MM.1S (cell line): Measurements from ENCODE around the gene PSMA8.
"Not testable (repeated sequence)": the region's sequence is repeated elsewhere in the genome, so short reads cannot be mapped to it uniquely, and the experiment has no call there.

ENCODE experiments used
- DNase-seq: peaks from one replicate; pipeline ENCODE4 v3.0.0-alpha.2; 2015
- H2AFZ ChIP-seq: fragments of 300-600 bp; sonication (generic); 2 replicates; pipeline ENCODE4 v1.6.0; 2016; ENCODE audit warnings: antibody characterized with exemption, low read length
- H3F3A ChIP-seq: fragments of 300-600 bp; sonication (generic); 2 replicates; pipeline ENCODE4 v1.6.1; 2016; ENCODE audit warnings: mild to moderate bottlenecking, antibody characterized with exemption, low read length, moderate library complexity, mixed read lengths; ENCODE audit not compliant: insufficient read depth
- H3K27ac ChIP-seq: fragments of 300-600 bp; sonication (generic); 2 replicates; pipeline ENCODE4 v1.5.1; 2016; ENCODE audit warnings: mild to moderate bottlenecking, low read length
- H3K27me3 ChIP-seq: fragments of 300-600 bp; sonication (generic); replicated peaks from 2 replicates; pipeline ENCODE4 v1.6.0; 2016; ENCODE audit warnings: low read length; ENCODE audit not compliant: insufficient read depth
- H3K36me3 ChIP-seq: fragments of 300-600 bp; sonication (generic); replicated peaks from 2 replicates; pipeline ENCODE4 v1.6.1; 2016; ENCODE audit warnings: mild to moderate bottlenecking, low read length, mixed read lengths; ENCODE audit not compliant: insufficient read depth
- H3K4me1 ChIP-seq: fragments of 300-600 bp; sonication (generic); 2 replicates; pipeline ENCODE4 v1.6.1; 2016; ENCODE audit warnings: low read length, mixed read lengths
- H3K4me2 ChIP-seq: fragments of 300-600 bp; sonication (generic); 2 replicates; pipeline ENCODE4 v1.6.0; 2016; ENCODE audit warnings: low read depth, low read length
- H3K4me3 ChIP-seq: fragments of 300-600 bp; sonication (generic); 2 replicates; pipeline ENCODE4 v1.5.1; 2016; ENCODE audit warnings: low read length, mixed read lengths
- H3K79me2 ChIP-seq: fragments of 300-600 bp; sonication (generic); 2 replicates; pipeline ENCODE4 v1.6.1; 2016; ENCODE audit warnings: mixed run types, low read length, mixed read lengths
- H3K9ac ChIP-seq: fragments of 300-600 bp; sonication (generic); 2 replicates; pipeline ENCODE4 v1.6.1; 2016; ENCODE audit warnings: low read length, mixed read lengths
- H3K9me2 ChIP-seq: fragments of 300-600 bp; sonication (generic); replicated peaks from 2 replicates; pipeline ENCODE4 v1.6.1; 2016; ENCODE audit warnings: mild to moderate bottlenecking, low read length, mixed read lengths; ENCODE audit not compliant: insufficient read depth
- H3K9me3 ChIP-seq: fragments of 300-600 bp; sonication (generic); replicated peaks from 2 replicates; pipeline ENCODE4 v1.6.1; 2016; ENCODE audit warnings: mild to moderate bottlenecking, low read length, mixed read lengths; ENCODE audit not compliant: insufficient read depth
- H4K20me1 ChIP-seq: fragments of 300-600 bp; sonication (generic); 2 replicates; pipeline ENCODE4 v1.6.1; 2016; ENCODE audit warnings: mild to moderate bottlenecking, low read length, moderate library complexity, mixed read lengths; ENCODE audit not compliant: insufficient read depth
- EZH2 ChIP-seq: fragments of 300-600 bp; sonication (generic); optimal IDR thresholded peaks from 2 replicates; pipeline ENCODE3; 2017; ENCODE audit warnings: low read depth, mild to moderate bottlenecking, antibody characterized with exemption, low read length, mixed read lengths
- EZH2phosphoT487 ChIP-seq: fragments of 300-600 bp; sonication (generic); IDR thresholded peaks from 2 replicates; pipeline ENCODE4 v1.6.1; 2018; ENCODE audit warnings: antibody characterized with exemption, low read length
- TF ChIP-seq, protein P1 (sequence below): fragments of 300-600 bp; sonication (generic); IDR thresholded peaks from 2 replicates; pipeline ENCODE4 v1.5.1; 2016; ENCODE audit warnings: antibody characterized with exemption, low read length, mixed read lengths

The PSMA8 gene

DNA sequence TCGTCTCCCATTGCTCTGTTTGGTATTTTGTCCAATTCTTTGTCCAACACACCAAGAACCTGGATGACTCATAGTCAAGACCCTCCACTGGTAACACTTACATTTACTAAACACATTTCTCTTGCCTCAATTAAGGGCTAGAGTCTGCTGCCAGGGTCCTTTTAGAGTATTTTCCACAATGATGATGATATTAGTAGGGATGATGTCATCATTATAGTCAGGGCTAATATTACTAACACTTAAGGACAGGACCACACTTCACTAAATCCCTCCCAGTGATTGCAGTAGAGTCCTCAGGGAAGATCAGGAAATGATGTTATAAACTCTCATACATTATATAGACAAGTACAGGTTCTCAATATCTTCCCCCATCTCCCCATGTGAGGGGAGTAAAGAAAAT lies 29.6 kb upstream of the PSMA8 start:
- no peak for TF ChIP-seq EZH2
- TF ChIP-seq, protein P1, sequence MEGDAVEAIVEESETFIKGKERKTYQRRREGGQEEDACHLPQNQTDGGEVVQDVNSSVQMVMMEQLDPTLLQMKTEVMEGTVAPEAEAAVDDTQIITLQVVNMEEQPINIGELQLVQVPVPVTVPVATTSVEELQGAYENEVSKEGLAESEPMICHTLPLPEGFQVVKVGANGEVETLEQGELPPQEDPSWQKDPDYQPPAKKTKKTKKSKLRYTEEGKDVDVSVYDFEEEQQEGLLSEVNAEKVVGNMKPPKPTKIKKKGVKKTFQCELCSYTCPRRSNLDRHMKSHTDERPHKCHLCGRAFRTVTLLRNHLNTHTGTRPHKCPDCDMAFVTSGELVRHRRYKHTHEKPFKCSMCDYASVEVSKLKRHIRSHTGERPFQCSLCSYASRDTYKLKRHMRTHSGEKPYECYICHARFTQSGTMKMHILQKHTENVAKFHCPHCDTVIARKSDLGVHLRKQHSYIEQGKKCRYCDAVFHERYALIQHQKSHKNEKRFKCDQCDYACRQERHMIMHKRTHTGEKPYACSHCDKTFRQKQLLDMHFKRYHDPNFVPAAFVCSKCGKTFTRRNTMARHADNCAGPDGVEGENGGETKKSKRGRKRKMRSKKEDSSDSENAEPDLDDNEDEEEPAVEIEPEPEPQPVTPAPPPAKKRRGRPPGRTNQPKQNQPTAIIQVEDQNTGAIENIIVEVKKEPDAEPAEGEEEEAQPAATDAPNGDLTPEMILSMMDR, result no peak
- no peak for TF ChIP-seq EZH2phosphoT487
- Histone ChIP-seq H3K4me2 (no peak overlapping the region), H3F3A (no peaks in the 10 kb centered on the region; the same call in 1 of the 2 replicates), H3K36me3 (no peaks in the 10 kb centered on the region), H3K27ac (no peak overlapping the region), H3K9me3 (no peaks in the 10 kb centered on the region), H3K79me2 (no peaks in the 10 kb centered on the region), H4K20me1 (no peaks in the 10 kb centered on the region), H3K9ac (no peak overlapping the region), H3K9me2 (no peaks in the 10 kb centered on the region), H3K27me3 (no peaks in the 10 kb centered on the region), H3K4me3 (no peak overlapping the region), H2AFZ (no peak overlapping the region), H3K4me1 (no peaks in the 10 kb centered on the region)
- no peak for DNase-seq

DNA sequence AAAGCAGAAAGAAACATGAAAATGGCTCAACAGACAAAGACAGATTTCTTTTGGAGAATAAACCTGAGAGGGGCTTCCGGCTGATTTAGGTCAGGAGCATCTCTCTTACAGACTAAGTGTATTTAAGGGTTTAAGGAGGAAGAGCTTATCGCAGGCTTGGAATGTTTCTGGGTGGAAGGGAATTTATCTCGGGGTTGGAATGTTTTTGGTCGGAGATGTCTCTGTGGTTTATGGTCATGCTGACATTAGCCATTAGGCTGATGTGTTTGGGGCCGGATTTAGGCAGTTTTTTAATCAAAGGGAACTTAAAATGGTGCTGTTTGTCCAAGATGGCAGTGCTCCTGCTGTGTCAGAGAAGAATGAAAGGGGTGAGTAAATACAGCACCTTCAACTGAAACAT lies 14.4 kb upstream of the PSMA8 start:
- no peak overlapping the region for H3K4me2 ChIP-seq
- DNase-seq, result no peak

DNA sequence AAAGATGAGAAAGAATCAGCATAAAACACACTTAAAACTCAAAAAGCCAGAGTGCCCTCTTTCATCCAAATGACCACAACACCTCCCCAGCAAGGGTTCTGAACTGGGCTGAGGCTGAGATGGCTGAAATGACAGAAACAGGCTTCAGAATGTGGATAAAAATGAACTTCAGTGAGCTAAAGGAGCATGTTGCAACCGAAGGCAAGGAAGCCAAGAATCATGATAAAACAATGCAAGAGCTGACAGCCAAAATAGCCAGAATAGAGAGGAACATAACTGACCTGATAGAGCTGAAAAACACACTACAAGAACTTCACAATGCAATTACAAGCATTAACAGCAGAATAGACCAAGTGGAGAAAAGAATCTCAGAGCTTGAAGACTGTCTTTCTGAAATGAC lies 12.2 kb upstream of the PSMA8 start:
- DNase-seq, result no peak
- TF ChIP-seq EZH2phosphoT487 (no peak), EZH2 (no peak)
- TF ChIP-seq, protein P1, result no peak
- H3K27me3 ChIP-seq, result no peaks in the 10 kb centered on the region

More for the DNA sequence above, 14.4 kb upstream of the PSMA8 start:
- Histone ChIP-seq H2AFZ (no peak overlapping the region), H3K9ac (no peak overlapping the region), H3F3A (no peaks in the 10 kb centered on the region), H3K9me3 (no peaks in the 10 kb centered on the region), H3K9me2 (no peaks in the 10 kb centered on the region), H4K20me1 (no peaks in the 10 kb centered on the region), H3K4me3 (no peak overlapping the region), H3K36me3 (no peaks in the 10 kb centered on the region), H3K27me3 (no peaks in the 10 kb centered on the region), H3K27ac (no peak overlapping the region), H3K79me2 (no peaks in the 10 kb centered on the region), H3K4me1 (no peaks in the 10 kb centered on the region)
- TF ChIP-seq, protein P1, result no peak
- no peak for TF ChIP-seq EZH2phosphoT487
- no peak for TF ChIP-seq EZH2

DNA sequence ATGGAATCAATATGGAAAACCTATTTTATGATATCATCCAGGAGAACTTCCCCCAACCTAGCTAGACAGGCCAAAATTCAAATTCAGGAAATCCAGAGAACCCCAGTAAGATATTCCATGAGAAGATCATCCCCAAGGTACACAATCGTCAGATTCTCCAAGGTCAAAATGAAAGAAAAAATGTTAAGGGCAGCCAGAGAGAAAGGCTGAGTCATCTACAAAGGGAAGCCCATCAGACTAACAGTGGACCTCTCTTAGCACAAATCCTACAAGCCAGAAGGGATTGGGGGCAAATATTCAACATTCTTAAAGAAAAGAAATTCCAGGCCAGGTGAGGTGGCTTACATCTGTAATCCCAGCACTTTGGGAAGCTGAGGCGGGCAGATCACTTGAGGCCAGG lies 11.7 kb upstream of the PSMA8 start:
- H3K27me3 ChIP-seq, H3K9me2 ChIP-seq, H3K27ac ChIP-seq, H3K36me3 ChIP-seq, H3K4me3 ChIP-seq, H3K79me2 ChIP-seq, H3K4me1 ChIP-seq, DNase-seq, H4K20me1 ChIP-seq, H3K9ac ChIP-seq, H3F3A ChIP-seq, H3K9me3 ChIP-seq: not testable (repeated sequence)
- Histone ChIP-seq H3K4me2 (peak overlapping the region; percentile 14; the same call in 1 of the 2 replicates), H2AFZ (peak overlapping the region; percentile 3; the same call in 1 of the 2 replicates)

More for the DNA sequence above, 12.2 kb upstream of the PSMA8 start:
- H4K20me1 ChIP-seq, result no peaks in the 10 kb centered on the region
- no peaks in the 10 kb centered on the region for H3K36me3 ChIP-seq
- peak overlapping the region; percentile 3; the same call in 1 of the 2 replicates for H2AFZ ChIP-seq
- no peak overlapping the region for H3K27ac ChIP-seq
- no peak overlapping the region for H3K4me3 ChIP-seq
- no peaks in the 10 kb centered on the region for H3K79me2 ChIP-seq
- H3K4me1 ChIP-seq, result no peaks in the 10 kb centered on the region
- H3K9me3 ChIP-seq, result no peaks in the 10 kb centered on the region
- H3K4me2 ChIP-seq, result peak overlapping the region; percentile 14; the same call in 1 of the 2 replicates
- H3F3A ChIP-seq, result no peaks in the 10 kb centered on the region
- no peak overlapping the region for H3K9ac ChIP-seq
- H3K9me2 ChIP-seq, result no peaks in the 10 kb centered on the region
